Measurements from ENCODE around the gene SYNJ2.
"Not testable (repeated sequence)": the region's sequence is repeated elsewhere in the genome, so short reads cannot be mapped to it uniquely, and the experiment has no call there.

The SYNJ2 gene

DNA sequence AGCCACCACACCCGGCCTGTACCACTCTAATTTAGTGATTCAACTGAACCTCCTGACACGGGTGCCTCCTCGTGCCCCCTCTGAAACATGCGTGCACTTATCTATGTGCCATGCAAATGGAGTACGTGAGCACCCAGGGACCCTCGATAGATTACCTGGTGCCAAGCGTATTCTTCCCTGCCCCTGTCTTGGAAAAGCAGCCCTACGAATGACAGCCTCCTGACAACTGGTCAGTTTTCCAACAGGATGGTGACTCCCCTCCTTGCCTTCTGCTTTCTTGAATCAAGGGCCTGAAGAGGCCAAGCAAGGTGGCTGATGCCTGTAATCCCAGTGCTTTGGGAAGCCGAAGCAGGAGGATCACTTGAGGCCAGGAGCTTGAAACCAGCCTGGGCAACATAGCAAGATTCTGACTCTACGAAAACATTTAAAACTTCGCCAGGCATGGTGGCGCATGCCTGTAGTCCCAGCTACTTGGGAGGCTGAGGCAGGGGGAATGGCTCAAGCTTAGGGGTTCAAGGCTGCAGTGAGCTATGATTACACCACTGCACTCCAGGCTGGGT lies 25.4 kb upstream of the SYNJ2 start:
- no peak for DNase-seq (ENCODE audit: low read depth, low spot score)

DNA sequence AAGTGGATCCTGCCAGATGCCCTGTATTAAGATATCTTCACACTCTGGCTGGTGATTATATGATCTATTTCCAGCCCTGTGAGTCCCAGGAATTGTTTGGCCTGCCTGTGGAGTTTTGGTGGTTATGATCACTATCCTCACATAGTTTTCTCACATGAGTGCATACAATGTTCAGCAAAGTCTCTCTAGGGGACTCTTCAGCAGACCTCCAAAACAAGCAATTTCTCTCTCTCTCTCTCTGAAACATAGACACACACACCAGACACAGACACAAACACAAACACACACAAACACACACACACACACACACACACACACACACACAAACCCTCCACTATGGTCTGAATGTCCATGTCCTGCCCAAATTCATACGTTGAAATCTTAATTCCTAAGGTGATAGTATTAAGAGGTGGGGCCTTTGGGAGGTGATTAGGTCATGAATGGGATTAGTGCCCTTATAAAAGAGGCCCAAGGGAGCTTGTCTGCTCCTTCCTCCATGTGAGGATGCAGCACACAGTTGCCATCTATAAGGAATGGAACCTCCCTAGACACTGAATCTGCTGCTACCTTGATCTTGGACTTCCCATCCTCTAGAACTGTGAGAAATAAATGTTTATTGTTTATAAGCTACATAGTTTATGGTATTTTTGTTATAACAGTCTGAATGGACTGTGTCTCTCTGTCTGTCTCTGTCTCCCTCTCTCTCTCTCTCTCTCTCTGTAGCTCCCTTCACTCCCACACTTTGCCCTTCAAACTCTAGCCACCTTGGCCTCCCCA lies 22.0 kb upstream of the SYNJ2 start:
- DNase-seq (ENCODE audit: low read depth, low spot score) = no peak

DNA sequence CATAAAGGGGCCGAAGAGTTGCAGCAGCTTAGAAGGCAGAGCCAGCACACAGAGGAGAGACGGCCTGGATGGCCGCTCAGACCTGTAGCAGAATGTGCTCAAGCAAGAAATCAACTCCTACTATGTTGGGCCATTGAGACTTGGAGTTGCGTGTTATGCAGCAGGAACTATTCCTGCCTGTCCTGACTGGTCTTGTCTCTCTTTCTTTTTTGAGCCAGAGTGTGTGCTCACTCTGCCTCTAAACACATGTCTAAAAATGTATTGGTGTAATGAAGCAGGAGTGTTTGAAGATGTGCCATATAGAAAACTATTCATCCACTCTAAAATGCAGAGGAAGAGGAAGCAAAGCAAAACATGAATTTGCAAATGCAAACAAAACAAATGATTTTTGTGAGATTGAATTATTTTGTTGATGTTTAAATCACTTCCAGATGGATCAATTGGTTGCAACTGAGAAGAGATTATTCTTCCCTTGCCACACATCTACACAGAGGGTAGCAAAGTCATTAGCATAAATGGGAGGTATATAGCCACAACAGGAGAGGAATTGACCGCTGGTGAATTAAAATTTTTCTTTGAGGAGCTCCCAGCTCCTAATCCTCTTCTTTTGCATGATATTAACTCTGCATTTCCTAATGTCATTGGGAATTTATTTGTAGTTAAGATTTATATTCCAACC lies 20.4 kb upstream of the SYNJ2 start:
- DNase-seq (ENCODE audit: low read depth, low spot score) = no peak

DNA sequence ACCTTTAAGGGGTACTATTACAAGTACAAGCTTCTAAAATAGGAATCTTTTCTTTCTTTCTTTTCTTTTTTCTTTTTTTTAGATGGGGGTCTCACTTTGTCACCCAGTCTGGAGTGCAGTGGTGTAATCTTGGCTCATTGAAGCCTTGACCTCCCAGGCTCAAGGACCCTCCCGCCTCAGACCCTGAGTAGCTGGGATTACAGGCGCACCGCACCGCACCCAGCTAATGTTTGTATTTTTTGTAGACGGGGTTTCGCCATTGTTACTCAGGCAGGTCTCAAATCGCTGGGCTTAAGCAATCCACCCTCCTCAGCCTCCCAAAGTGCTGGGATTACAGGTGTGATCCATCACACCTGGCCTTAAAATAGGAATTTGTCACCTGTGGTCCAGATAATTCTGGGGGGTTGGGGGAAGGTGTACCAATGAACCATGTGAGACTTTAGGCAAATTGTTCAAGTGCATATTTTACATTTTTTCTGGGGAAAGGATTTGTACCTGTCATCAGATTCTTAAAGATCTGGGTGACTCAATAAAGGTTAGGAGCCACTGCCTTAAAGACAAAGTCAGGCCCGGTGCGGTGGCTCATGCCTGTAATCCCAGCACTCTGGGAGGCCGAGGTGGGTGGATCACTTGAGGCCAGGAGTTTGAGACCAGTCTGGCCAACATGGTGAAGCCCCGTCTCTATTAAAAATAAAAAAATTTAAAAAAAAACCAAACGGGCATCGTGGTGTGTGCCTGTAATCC lies 19.7 kb upstream of the SYNJ2 start:
- DNase-seq (ENCODE audit: low read depth, low spot score) = no peak

DNA sequence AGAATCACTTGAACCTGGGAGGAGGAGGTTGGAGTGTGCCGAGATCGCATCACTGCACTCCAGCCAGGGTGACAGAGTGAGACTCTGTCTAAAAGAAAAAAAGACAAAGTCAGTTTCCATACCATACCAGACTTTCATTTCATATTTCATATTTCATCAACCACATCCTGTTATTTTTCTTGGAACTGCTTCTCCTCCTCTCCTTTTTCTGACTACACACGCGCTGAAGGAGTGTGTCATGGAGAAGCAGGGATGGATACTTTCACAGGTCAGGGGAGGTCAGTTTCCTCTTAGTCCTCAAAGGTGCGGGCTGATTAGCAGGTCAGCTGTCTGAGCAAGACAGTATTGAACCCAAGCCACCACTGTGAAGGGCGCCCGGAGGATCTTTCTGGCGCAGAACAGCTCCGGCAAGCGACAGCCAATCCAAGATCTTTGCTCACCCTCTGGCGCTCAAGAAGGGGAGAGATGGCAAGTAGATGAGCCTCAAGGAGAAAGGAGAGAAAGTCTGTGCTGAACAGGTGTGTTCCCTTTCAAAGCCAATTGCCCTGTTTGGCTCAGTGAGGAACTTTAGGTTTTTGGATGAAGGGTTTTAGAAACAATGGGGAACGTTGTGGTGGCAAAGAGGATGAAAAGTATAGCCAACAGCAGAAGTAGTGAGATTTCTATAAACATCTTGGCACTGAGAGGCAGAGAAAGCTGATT lies 18.9 kb upstream of the SYNJ2 start:
- DNase-seq (ENCODE audit: low read depth, low spot score) = no peak

DNA sequence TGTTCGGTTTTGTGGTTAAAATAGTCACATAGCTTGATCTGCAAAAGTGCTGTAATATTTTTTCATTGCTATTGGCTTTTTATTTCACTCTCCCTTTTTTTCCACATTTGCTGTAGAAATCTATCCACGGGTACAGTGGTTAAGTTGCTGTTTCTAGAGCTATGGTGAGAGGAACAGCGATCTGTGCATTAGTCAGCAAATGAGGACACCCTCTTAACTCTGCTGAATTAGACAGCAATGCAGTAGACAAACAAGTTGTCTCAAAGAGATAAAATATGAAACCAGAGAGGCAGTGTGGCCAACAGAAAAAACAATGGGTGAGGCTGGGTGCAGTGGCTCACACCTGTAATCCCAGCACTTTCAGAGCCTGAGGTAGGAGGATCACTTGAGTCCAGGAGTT lies 17.6 kb upstream of the SYNJ2 start:
- no peak for DNase-seq (ENCODE audit: low read depth, low spot score)

DNA sequence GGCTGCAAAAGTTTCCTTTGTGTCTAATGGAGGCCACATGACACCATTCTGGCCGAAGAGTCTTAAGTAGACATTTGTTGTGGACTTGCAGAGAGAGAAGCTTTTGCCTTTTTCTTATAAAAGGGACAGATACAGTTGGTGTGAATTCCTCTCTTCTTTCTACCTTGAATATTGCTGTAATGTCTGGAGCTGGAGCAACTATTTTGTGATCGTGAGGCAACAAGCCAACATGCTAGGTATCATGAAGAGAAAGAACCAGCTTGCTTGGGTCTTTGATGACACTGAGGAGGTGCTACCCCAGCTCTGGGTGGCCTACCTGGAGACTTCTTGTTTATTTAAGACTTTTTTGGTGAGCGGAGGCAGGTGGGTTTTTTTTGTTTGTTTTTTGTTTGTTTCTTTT lies 16.3 kb upstream of the SYNJ2 start:
- no peak for DNase-seq (ENCODE audit: low read depth, low spot score)

DNA sequence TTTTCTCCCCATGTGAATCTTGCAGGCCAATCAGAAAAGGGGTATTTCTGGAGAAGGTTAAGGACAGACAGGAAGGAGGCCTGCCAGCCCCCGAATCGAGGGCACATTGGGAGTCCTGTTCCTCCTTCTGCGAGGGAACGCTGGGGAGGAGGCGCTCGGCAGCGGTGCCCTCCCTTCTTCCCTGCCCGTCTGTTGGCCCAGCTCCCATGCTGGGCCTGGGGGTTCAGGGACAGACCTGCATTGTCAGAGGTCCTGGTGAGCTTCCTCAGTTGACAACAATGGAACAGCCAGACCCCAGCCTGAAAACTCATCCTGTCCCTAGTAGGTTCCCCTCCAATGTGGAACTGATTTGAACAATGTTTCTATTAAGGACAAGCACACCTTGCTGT lies 15.1 kb upstream of the SYNJ2 start:
- DNase-seq (ENCODE audit: low read depth, low spot score) = no peak

DNA sequence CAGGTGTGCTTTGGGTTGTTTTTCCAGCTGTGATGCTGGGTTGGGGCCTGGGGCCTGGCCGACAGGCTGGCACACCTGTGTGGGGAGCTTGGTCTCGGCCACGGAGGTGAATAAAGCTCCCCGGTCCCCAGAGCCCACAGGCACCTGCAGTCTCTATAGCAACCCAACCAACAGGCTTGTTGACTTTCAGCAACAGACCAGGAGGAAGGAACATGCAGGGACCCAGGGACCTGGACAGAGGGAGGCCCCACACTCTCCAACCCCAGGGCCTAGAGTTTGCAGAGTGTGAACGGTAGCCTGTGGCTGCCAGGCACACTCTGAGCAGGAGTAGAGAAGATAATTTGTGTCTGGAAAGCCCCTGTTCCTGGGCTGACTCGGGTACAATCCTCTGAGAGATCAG lies 14.6 kb upstream of the SYNJ2 start:
- no peak for DNase-seq (ENCODE audit: low read depth, low spot score)

DNA sequence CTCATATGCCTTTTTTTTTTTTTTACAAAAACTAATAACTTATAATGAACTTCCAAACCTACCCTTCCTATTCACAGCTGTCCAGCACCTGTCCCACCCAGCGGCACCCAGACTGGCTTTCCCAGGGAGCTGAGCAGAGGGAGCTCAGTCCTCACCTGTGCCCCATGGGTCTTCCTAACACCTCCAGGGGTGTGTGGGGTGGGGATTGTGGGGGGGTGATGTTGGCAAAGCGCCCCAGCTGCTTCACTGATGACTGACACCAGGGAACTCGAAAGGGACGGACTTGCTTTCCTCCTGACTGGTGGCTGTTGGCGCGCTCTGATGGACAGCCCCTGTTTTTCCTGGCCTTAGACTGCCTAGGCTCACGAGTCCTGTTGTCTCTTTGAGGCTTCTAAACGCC lies 14.2 kb upstream of the SYNJ2 start:
- no peak for DNase-seq (ENCODE audit: low read depth, low spot score)

DNA sequence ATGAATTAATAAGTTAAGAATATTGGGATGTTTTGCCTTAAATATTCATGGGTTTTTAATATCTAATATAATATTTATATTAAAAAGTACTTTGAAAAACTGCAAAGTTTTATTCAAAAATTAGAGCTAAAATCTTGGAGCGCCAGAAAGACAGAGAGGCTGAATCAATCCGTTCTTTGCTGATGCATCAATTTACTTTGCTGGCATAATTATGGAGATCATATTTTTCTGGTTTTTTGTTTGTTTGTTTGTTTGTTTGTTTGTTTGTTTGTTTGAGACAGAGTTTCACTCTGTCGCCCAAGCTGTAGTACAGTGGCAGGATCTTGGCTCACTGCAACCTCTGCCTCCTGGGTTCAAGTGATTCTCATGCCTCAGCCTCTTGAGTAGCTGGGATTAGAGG lies 9.5 kb upstream of the SYNJ2 start:
- DNase-seq (ENCODE audit: low read depth, low spot score) = not testable (repeated sequence)

DNA sequence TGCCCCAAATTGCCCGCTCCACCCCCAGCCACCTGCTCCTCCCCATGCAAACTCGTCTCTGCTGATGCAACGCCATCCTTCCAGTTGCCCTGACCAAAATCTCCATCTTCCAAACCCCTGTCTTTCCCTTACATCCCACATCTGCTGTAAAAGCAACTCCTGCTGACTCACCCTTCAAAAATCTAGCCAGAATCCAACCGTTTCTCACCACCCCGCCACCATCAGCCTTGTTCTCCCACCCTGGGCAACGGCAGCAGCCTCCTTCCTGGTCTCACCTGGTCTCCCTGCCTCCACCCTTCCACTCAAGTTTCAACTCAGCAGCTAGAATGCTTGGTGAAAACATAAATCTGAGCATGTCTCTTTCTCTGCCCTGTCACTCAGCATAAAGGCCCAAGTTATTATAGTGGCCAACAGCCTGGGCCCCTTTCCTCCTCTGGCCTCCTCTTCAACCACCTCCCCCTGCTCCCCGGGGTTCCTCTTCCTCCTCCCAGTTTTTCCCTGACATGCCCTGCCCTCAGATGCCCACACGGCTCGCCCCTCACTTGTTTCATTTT lies 7.2 kb upstream of the SYNJ2 start:
- no peak for DNase-seq (ENCODE audit: low read depth, low spot score)

DNA sequence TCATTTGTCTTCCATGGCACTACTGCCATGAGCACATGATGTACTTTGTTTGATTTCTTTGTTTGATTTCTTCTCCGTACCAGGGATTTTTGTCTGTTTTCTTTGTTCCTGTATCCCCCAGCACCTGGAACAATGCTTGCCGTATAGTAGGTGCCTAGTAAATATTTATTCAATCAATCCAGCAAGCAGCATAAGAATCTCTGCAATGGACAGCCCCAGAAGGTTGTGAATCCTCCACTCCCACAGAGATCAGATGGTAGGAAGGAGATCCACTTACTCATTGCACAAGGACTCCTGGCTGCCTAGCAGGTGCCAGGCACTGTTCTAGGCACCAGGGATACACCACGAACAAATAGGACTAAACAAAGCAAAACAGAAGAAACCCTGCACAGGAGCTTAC lies 6.7 kb upstream of the SYNJ2 start:
- DNase-seq (ENCODE audit: low read depth, low spot score) = no peak

DNA sequence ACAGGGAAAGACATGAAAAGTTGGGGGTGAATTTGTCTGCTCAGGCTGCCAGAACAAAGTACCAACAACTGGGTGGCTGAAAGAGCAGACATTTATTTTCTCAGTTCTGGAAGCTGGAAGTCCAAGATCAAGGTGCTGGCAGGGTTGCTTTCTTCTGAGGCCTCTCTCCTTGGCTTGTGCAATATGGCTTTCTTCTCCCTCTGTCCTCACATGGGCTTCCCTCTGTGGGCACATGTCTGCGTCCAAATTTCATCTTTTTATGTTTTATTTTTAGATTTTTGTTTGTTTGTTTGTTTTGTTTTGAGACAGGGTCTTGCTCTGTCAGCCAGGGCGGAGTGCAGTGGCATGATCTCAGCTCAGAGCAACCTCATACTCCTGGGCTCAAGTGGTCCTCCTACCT lies 6.2 kb upstream of the SYNJ2 start:
- no peak for DNase-seq (ENCODE audit: low read depth, low spot score)

DNA sequence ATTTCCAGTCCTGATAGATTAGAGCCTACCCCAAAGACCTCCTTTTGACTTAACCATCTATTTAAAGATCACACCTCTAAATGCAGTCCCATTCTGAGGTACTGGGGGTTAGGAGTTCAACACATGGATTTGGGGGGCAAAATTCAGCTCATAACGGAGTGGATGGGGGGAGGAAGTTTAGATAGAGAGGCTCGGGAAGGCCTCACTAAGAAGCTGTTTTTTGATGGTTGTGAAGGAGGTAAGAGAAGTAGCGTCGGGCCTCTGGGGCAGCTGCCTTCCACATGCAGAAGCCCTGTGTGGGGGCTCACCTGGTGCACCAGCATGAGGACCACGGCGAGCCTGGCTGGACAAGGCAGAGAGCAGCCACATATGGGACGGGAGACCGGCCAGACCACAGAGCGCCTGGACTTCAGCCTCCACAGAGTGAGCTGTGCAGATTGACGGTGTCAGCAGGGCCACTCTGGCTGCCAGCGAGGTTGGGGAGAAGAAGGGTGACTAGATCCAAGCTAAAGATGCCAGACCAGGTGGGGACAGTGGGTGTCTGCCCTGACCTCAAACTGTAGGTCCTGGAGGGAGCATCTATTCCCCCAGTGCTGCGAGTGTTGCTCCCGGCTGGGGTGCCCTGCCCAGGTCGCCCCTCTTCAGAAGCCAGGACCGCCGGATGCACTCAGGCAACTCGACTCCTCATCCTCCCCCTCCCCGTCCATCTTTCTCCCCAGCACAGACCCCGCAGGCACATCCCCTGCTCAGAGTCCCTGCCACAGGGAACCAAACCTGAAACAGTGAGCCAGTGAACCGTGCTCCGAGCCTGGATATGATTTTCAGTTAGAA lies 5.1 kb upstream of the SYNJ2 start:
- no peak for DNase-seq (ENCODE audit: low read depth, low spot score)

DNA sequence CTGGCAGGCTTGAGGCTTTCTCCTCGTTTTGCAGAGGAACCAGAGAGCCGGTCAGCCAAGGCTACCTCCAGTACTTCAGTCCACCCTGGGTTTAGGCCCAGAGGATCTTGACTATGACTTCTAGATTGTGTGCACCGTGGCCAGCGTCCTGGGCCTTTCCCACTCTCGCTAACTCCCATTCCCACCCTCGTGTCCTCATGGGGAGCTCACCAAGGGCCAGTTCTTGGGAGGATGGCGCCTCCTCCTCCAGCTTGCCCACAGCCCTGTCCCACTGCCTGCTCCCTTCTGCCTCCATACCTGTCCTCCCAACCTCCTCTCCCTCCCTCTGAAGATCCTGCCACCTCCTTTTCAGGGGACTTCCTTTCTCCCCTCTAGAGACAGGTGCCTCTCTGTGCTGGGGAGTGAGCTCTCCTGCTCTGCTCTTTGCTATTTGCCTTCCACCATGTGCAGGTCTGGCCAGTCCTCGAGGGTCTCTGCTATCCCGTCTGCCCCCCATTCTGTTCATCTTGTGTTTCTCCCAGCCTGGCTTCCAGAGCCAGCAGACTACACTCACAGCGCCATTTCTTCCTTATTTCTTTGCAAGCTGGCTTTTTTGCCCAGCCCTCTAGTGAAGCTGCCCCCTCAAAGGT lies 4.4 kb upstream of the SYNJ2 start:
- no peak for DNase-seq (ENCODE audit: low read depth, low spot score)

DNA sequence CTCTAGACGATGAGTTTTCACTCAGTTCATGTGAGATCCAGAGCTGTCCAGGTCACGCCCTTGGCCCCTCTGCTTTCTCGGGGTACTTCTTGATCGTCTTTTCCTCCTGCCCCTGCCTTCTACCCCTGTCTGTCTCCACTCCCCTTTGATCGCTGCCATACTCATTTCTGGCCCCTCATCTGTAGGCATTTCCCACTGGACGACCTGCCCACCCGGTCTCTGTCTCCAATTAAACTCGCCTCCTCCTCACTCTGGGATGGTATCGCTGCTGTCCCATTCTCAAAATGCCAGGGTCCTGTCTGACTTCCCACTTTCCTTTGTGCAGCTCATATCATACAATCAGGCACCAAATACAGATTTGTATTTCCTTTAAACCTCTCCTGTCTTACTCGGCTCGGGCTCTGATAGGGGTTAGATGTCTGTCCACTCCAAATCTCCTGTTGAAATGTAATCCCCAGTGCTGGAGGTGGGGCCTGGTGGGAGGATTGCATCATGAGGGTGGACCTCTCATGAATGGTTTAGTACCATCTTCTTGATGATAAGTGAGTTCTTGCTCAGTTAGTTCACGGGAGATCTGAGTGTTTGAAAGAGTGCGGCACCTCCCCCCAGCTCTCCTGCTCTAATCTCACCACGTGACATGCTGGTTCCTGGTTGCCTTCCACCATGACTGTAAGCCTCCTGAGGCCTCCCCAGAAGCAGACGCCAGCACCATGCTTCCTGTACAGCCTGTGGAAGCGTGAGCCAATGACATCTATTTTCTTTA lies 3.5 kb upstream of the SYNJ2 start:
- DNase-seq (ENCODE audit: low read depth, low spot score) = no peak

DNA sequence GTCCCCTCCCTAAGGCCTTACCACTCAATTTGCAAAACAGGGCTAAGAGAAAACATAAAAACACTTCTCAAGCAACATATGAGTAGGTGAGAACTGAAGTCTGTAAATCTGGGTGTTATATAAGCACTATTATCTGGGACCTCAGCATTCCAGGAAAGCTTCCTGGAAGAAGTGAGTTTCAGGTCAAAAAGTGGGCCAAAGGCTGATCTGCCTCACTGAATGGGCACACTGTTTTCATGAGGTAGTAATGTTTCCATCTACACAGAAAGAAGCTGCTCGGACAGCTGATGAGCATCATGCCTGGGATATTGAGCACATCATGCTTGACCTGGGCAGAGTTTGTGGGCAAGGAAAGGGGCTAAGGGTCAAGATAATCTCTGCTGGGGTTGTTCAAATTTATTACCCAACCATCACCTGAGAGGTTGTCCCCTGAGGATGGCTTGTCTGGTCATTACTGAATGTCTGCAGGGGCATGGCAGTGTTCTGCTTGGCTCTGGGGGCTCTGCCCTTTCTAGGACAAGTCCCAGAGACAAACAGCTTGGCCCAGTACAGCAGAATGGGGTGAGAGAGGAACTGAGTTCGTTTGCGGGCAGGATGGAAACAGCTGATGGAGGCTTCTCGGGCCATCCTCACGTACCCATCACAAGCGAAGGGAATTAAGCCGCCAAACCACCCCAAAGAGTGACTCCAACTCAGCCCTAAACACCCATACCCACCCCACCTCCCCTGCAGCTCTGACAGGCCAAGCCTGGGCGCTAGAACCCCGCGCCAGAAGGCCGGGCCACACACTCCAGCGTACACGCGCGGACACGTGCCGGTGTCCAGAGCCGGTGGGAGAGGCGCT lies 1.2 kb upstream of the SYNJ2 start:
- no peak for DNase-seq (ENCODE audit: low read depth, low spot score)

DNA sequence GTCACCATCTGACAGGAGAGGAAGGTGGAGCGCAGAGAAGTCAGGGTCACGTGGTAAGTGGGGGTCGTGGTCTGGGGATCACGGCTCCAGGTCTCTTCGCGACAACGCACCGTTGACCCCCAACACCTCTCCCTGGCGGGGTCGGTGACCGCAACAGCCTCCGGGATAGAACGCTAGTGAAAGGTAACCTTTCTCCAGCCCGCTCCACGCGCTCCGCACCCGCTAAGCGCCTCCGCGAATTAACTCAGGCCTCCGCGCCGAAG lies 600 bp upstream of the SYNJ2 start:
- no peak for DNase-seq (ENCODE audit: low read depth, low spot score)

All from brain pericyte (primary cell).